ENCODE results near the gene SFT2D3.

Gene SFT2D3

DNA sequence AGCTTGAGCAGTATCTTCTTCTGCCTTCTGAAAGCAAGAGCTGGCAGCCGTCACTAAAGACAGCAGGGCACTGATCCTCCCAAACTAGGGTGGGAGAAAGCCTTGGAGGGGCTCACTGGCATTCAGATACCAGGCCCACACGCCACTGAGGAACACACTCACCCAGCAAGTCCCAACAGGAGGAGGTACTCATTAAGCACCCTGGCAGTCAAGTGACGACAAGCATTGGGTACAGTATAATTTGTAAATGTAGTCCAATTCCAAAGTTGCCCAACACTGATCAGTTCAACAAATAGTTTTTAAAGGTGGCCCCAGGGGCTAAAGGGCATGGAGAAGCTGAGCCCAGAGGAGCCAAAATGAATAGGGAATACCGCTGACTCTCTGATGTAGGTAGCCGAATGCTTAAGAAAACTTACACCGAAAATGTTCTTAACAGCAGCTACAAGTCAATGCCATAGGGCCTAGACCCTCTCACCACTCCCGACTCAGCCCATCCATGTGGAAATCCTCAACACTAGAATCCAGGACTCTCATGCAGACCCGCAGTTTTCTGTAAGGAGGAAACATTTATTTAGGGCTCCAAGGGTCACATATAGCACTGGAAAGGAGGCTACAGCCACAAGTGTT lies 35.9 kb upstream of the SFT2D3 start:
- TF ChIP-seq, protein P1, sequence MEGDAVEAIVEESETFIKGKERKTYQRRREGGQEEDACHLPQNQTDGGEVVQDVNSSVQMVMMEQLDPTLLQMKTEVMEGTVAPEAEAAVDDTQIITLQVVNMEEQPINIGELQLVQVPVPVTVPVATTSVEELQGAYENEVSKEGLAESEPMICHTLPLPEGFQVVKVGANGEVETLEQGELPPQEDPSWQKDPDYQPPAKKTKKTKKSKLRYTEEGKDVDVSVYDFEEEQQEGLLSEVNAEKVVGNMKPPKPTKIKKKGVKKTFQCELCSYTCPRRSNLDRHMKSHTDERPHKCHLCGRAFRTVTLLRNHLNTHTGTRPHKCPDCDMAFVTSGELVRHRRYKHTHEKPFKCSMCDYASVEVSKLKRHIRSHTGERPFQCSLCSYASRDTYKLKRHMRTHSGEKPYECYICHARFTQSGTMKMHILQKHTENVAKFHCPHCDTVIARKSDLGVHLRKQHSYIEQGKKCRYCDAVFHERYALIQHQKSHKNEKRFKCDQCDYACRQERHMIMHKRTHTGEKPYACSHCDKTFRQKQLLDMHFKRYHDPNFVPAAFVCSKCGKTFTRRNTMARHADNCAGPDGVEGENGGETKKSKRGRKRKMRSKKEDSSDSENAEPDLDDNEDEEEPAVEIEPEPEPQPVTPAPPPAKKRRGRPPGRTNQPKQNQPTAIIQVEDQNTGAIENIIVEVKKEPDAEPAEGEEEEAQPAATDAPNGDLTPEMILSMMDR (IDR thresholded peaks at IDR 0.05; ENCODE audit: extremely low read depth, missing control alignments): no peak
- DNase-seq (ENCODE audit: low spot score): no peak

DNA sequence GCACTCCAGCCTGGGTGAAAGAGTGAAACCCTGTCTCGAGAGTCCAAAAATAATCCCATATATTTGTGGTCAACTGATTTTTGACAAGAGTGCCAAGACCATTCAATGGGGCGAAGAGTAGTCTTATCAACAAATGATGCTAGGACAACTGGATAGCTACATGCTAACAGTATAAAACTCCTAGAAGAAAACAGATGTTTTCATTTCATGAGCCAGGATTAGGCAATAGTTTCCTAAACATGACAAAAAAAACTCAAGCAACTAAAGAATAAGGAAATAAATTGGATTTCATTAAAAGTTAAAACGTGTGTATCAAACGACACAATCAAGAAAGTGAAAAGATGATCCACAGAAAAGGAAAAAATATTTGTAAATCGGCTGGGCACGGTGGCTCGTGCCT lies 32.2 kb upstream of the SFT2D3 start:
- TF ChIP-seq, protein P1 (IDR thresholded peaks at IDR 0.05; ENCODE audit: extremely low read depth, missing control alignments): no peak
- no peak for DNase-seq (ENCODE audit: low spot score)

DNA sequence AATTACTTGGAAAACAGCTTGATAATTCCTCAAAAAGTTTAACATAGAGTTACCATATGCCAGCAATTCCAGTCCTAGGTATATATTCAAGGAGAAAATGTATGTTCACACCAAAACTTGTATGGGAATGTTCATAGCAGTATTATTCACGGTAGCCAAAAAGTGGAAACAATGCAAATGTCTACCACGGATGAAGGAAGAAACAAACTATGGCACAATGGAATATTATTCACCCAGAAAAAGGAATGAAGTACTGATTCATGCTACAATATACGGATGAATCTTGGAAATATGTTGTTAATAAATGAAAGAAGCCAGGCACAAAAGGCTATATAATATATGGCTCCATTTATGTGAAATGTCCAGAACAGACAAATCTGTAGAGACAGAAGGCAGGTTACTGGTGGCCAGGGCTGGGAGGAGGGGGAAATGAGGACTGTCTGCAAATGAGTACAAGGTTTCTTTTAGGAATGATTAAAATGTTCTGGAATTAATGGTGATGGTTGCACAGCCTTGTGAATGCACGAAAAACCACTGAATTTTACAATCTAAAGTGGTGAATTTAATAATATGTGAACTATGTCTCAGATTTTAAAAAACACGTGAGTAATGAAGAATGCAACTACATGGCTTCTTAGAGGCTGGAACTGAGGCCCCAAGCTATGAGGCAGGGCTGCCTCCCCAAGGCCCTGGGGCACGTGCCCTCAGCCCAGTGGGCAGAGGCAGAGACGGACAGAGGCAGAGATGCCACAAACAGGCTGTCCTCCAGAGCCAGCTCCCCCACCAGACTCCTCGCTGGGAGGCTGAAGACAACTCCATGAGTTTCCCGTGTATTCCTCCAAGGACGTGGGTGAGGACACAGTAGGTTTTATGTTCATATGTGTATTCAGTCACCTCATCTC lies 31.0 kb upstream of the SFT2D3 start:
- TF ChIP-seq, protein P1 (IDR thresholded peaks at IDR 0.05; ENCODE audit: extremely low read depth, missing control alignments): no peak
- no peak for DNase-seq (ENCODE audit: low spot score)

DNA sequence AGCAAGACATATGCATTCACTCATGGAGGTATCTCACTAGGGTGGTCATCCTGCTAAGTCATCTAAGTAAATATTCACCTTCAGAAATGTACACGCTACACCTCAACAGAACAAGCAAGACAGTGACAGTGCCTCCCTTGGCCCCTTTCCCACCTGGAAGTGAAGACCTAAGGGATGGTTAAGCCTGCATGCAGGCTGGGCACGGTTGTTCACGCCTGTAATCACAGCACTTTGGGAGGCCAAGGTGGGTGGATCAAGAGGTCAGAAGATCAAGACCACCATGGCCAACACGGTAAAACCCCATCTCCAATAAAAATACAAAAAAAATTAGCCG lies 30.4 kb upstream of the SFT2D3 start:
- TF ChIP-seq, protein P1 (IDR thresholded peaks at IDR 0.05; ENCODE audit: extremely low read depth, missing control alignments): no peak
- DNase-seq (ENCODE audit: low spot score): no peak

DNA sequence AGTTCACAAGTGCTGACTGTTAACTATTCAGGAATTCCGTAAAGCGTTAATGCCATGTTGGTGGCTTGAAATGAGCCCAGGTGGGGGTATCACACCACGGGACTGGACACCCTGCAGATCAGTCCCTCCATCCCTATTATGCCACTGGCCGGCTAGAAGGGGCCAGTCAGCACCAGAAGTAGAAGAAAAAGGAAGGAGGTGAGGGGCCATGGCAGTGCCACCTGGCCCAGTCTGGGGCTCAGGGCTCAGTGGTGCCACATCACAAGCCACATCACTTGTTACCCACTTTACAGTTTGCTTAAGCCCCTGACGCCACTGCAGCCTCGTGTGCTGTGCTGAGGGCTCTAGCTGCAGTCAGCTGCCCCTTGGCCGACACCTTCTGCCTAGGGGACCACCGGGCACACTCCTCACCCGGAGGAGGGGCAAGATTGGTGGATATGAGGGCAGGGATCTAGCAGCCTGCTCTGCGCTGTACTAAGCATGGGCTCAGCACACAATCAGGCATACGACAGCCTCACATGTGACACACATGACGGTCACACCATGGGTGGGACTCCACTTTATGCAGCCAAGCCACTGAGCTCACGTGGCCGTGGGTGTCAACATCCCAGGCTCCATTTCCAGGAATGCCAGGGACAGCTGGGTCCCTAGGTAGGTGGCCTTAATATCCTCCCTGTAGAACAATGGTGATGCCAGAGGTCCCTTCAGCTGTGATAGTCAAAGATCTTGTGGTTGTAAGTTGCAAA lies 29.6 kb upstream of the SFT2D3 start:
- TF ChIP-seq, protein P1 (IDR thresholded peaks at IDR 0.05; ENCODE audit: extremely low read depth, missing control alignments): no peak
- no peak for DNase-seq (ENCODE audit: low spot score)

DNA sequence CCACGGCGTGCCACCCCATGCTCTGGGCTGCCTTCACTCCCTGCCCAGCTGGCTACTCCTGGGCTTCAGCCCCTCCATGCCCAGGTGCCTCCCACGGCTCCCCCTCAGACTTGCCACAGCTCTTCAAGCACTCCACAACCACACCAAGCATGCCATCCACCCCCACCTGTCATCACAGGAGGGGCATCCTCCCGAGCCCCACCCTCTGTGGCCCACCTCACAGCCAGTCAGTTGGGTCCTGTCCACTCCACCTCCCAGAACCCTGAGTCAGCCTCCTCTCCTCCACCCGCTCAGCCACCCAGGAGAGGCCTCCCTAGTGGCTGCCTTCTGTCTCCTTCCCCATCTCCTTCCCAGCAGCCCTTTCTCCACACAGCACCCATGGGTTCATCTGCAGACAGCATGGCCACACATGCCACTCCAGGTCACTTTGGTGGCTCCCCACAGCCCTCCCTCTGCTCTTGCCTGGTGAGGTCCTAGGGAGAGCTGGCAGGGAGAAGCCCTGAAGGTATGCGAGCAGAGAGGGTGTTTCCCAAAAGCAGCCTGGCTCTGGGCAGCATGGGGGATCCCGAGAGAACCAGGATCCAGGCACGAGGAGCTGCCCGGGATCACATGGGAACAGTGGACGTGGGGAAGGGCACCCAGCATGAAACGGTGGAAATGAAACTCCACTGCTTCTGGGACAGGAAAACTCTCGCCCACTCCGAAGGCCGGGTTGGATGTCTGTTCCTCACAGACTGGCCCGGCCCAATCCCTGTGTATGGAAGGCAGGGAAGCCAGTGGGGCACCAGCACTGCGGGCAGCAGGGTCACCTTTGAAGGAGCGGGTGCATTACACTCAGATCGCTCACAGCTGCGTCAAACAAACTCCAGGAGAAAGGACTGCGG lies 28.7 kb upstream of the SFT2D3 start:
- TF ChIP-seq, protein P1 (IDR thresholded peaks at IDR 0.05; ENCODE audit: extremely low read depth, missing control alignments): no peak
- no peak for DNase-seq (ENCODE audit: low spot score)
